GM23338 (cell line): ENCODE results near the gene SPAG16. TPM values are rescaled to one million over a fixed set of nuclear protein-coding genes. Genes with fewer than 3 reads are reported as not detected.
"Not testable (repeated sequence)": the region's sequence is repeated elsewhere in the genome, so short reads cannot be mapped to it uniquely, and the experiment has no call there.

Source experiments
- ATAC-seq: fragments of 200-7000 bp; cut with Tn5 transposase; 3 replicates; pipeline ENCODE4 v1.9.1; 2020
- DNase-seq: peaks from one replicate; pipeline ENCODE4 v3.0.0-alpha.2; 2015; ENCODE audit warnings: low spot score
- H2AFZ ChIP-seq: fragments of 200-600 bp; sonication (generic); 2 replicates; pipeline ENCODE4 v1.8.0; 2016; ENCODE audit warnings: antibody characterized with exemption, mild to moderate bottlenecking, moderate library complexity
- H3F3A ChIP-seq: fragments of 200-600 bp; sonication (generic); replicated peaks from 2 replicates; pipeline ENCODE4 v1.8.0; 2017; ENCODE audit warnings: antibody characterized with exemption, mixed run types, low read depth
- H3K27ac ChIP-seq: fragments of 200-600 bp; sonication (generic); 2 replicates; pipeline ENCODE4 v1.6.1; 2016; ENCODE audit warnings: low read depth
- H3K27me3 ChIP-seq: fragments of 200-600 bp; sonication (generic); 2 replicates; pipeline ENCODE4 v1.8.0; 2016; ENCODE audit warnings: mild to moderate bottlenecking, mixed run types, moderate library complexity; ENCODE audit not compliant: insufficient read depth
- H3K36me3 ChIP-seq: fragments of 200-600 bp; sonication (generic); 2 replicates; pipeline ENCODE4 v1.8.0; 2016; ENCODE audit warnings: mild to moderate bottlenecking; ENCODE audit not compliant: insufficient read depth
- H3K4me1 ChIP-seq: fragments of 200-600 bp; sonication (generic); 2 replicates; pipeline ENCODE4 v1.8.0; 2016; ENCODE audit warnings: mild to moderate bottlenecking, moderate library complexity; ENCODE audit not compliant: insufficient read depth
- H3K4me2 ChIP-seq: fragments of 200-600 bp; sonication (generic); 2 replicates; pipeline ENCODE4 v1.7.1; 2017; ENCODE audit warnings: mixed run types
- H3K4me3 ChIP-seq: fragments of 200-600 bp; sonication (generic); 2 replicates; pipeline ENCODE4 v1.6.1; 2016; ENCODE audit warnings: mixed run types
- H3K79me2 ChIP-seq: fragments of 200-600 bp; sonication (generic); replicated peaks from 2 replicates; pipeline ENCODE4 v1.8.0; 2017; ENCODE audit warnings: mild to moderate bottlenecking; ENCODE audit not compliant: insufficient read depth
- H3K9me2 ChIP-seq: fragments of 200-600 bp; sonication (generic); 2 replicates; pipeline ENCODE4 v1.8.0; 2017; ENCODE audit not compliant: insufficient read depth
- H4K20me1 ChIP-seq: fragments of 200-600 bp; sonication (generic); replicated peaks from 2 replicates; pipeline ENCODE4 v1.8.0; 2017; ENCODE audit warnings: mild to moderate bottlenecking; ENCODE audit not compliant: insufficient read depth
- H3K27ac Mint-ChIP-seq: 2 replicates; pipeline ENCODE4 v1.8.0; 2020; ENCODE audit warnings: inconsistent platforms, mild to moderate bottlenecking, moderate library complexity, mixed read lengths
- H3K27me3 Mint-ChIP-seq: 3 replicates; pipeline ENCODE4 v1.8.0; 2022; ENCODE audit warnings: low read depth, mild to moderate bottlenecking, moderate library complexity, mixed read lengths, inconsistent platforms; ENCODE audit not compliant: insufficient read depth, poor library complexity
- H3K36me3 Mint-ChIP-seq: 3 replicates; pipeline ENCODE4 v1.8.0; 2021; ENCODE audit warnings: low read depth, mild to moderate bottlenecking, inconsistent platforms, moderate library complexity, mixed read lengths
- H3K4me1 Mint-ChIP-seq: 3 replicates; pipeline ENCODE4 v1.8.0; 2020; ENCODE audit warnings: mild to moderate bottlenecking, inconsistent platforms, mixed read lengths
- H3K4me3 Mint-ChIP-seq: 3 replicates; pipeline ENCODE4 v1.8.0; 2021; ENCODE audit warnings: moderate library complexity, mild to moderate bottlenecking, inconsistent platforms, mixed read lengths
- H3K9me3 Mint-ChIP-seq: 3 replicates; pipeline ENCODE4 v1.8.0; 2020; ENCODE audit warnings: moderate library complexity, mild to moderate bottlenecking, inconsistent platforms, mixed read lengths
- ETS1 ChIP-seq: IDR thresholded peaks from 2 replicates; pipeline ENCODE4 v1.6.1; 2016; ENCODE audit warnings: antibody characterized with exemption
- EZH2 ChIP-seq: fragments of 200-600 bp; sonication (generic); IDR thresholded peaks from one replicate; pipeline ENCODE4 v1.8.0; 2017; ENCODE audit warnings: antibody characterized with exemption, mild to moderate bottlenecking, low read depth; ENCODE audit not compliant: unreplicated experiment
- NANOG ChIP-seq: IDR thresholded peaks from 2 replicates; pipeline ENCODE4 v1.6.1; 2016; ENCODE audit warnings: antibody characterized with exemption, borderline replicate concordance
- ZNF114 ChIP-seq: fragments of 250-450 bp; sonication (Bioruptor Pico); IDR thresholded peaks from 2 replicates; pipeline ENCODE4 v1.5.0; 2020; ENCODE audit warnings: mild to moderate bottlenecking, moderate library complexity
- ZNF331 ChIP-seq: fragments of 250-450 bp; sonication (Bioruptor Pico); IDR thresholded peaks from 2 replicates; pipeline ENCODE4 v1.5.0; 2020; ENCODE audit warnings: low read depth, mild to moderate bottlenecking, moderate library complexity
- polyA plus RNA-seq: library from polyadenylated mRNA; unstranded; fragments of >200 nt; fragmentation: Nextera tagmentation; extraction: Ambion mirVana; gene quantifications from 2 replicates; pipeline ENCODE4 v1.2.1, GENCODE V29; 2016
- total RNA-seq: library from RNA; depleted of rRNA; stranded (reverse); fragments of >200 nt; shearing (Covaris generic); gene quantifications from 2 replicates; pipeline ENCODE4 v1.2.3, GENCODE V29; 2014
- TF ChIP-seq, protein P1 (sequence below): IDR thresholded peaks from one replicate; pipeline ENCODE4 v1.6.1; 2018; ENCODE audit warnings: antibody characterized with exemption; ENCODE audit not compliant: unreplicated experiment

SPAG16 gene
- total and polyA plus RNA-seq, 2 experiments from 2014 or later, result 19.7 to 47.8 TPM

DNA sequence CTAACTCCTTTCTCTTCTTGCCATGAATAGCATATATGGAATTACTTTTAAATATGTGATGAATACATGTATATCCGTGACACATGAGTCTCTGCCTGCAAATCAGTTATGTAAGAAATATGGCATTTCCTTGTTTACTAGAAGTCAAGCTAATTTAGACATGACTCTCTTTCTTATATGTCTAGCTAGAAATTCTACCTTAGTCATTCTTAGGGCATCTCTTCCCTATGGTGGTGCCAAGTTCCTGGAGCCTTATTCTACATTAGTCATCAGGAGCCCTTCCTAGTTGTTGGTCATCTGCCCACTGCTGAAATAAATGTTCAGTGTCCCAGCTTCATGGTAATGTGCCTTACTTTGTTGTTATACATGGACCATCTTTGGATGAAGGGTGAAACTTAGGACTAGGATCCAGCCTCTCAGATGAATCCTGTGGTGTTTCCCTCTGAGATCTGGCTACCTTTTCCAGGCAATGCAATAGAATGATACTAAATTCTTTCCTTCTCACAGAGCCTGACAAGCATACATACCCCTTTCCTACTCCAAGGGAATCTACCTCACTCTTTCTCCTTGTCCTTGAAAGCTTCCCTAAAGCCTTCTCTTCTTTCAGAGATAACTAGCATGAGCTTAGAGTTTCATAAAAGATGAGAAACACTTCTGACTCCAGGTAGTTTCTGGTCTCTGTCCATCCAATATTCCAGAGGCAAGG lies 711.3 kb downstream of the SPAG16 start:
- peaks cover 8% of the 10 kb centered on the region; the same call in 2 of the 3 replicates for H3K4me1 Mint-ChIP-seq
- H3K27ac Mint-ChIP-seq, result no peak overlapping the region
- H2AFZ ChIP-seq, result no peak overlapping the region

DNA sequence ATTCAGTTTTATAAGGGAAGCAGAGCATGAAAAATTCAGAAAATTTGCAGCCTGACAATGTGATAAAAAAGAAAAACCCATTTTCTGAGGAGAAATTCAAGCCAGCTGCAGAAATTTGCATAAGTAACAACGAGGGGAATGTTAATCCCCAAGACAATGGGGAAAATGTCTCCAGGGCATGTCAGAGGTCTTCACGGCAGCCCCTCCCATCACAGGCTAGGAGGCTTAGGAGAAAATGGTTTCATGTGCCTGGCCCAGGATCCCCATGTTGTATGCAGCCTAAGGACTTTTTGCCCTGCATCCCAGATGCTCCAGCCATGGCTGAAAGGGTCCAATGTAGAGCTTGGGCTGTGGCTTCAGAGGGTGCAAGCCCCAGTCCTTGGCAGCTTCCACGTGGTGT lies 714.7 kb downstream of the SPAG16 start:
- Mint-ChIP-seq H3K36me3 (peaks cover 17% of the 10 kb centered on the region), H3K9me3 (peaks cover 21% of the 10 kb centered on the region)
- ATAC-seq, H3K4me2 ChIP-seq, H3K27ac Mint-ChIP-seq, H3K4me3 ChIP-seq, H3K27me3 Mint-ChIP-seq, H3K27me3 ChIP-seq, H3K9me2 ChIP-seq, H3K4me3 Mint-ChIP-seq, H3K36me3 ChIP-seq, H3K4me1 Mint-ChIP-seq, H3K27ac ChIP-seq, H3K4me1 ChIP-seq, H3K79me2 ChIP-seq, H3F3A ChIP-seq, H4K20me1 ChIP-seq: not testable (repeated sequence)
- peak; percentile 20 for DNase-seq
- H2AFZ ChIP-seq, result peak overlapping the region; percentile 61; the same call in 1 of the 2 replicates

More for the DNA sequence above, 711.3 kb downstream of the SPAG16 start:
- Histone ChIP-seq H3K4me2 (no peak overlapping the region), H3F3A (no peaks in the 10 kb centered on the region), H3K79me2 (no peaks in the 10 kb centered on the region), H4K20me1 (no peaks in the 10 kb centered on the region), H3K4me1 (0 out of 2 replicates have a peak, but pooled peaks cover 5% of the 10 kb centered on the region), H3K4me3 (no peak overlapping the region), H3K36me3 (no peaks in the 10 kb centered on the region), H3K9me2 (no peaks in the 10 kb centered on the region; the same call in 1 of the 2 replicates), H3K27me3 (no peaks in the 10 kb centered on the region), H3K27ac (no peak overlapping the region)
- DNase-seq, result no peak
- ATAC-seq, result no peak
- no peak overlapping the region for H3K4me3 Mint-ChIP-seq
- no peak for TF ChIP-seq ZNF114 (CRISPR knock-in tag)
- no peak for TF ChIP-seq ZNF331
- no peak for TF ChIP-seq EZH2
- TF ChIP-seq ETS1, result no peak
- TF ChIP-seq, protein P1, sequence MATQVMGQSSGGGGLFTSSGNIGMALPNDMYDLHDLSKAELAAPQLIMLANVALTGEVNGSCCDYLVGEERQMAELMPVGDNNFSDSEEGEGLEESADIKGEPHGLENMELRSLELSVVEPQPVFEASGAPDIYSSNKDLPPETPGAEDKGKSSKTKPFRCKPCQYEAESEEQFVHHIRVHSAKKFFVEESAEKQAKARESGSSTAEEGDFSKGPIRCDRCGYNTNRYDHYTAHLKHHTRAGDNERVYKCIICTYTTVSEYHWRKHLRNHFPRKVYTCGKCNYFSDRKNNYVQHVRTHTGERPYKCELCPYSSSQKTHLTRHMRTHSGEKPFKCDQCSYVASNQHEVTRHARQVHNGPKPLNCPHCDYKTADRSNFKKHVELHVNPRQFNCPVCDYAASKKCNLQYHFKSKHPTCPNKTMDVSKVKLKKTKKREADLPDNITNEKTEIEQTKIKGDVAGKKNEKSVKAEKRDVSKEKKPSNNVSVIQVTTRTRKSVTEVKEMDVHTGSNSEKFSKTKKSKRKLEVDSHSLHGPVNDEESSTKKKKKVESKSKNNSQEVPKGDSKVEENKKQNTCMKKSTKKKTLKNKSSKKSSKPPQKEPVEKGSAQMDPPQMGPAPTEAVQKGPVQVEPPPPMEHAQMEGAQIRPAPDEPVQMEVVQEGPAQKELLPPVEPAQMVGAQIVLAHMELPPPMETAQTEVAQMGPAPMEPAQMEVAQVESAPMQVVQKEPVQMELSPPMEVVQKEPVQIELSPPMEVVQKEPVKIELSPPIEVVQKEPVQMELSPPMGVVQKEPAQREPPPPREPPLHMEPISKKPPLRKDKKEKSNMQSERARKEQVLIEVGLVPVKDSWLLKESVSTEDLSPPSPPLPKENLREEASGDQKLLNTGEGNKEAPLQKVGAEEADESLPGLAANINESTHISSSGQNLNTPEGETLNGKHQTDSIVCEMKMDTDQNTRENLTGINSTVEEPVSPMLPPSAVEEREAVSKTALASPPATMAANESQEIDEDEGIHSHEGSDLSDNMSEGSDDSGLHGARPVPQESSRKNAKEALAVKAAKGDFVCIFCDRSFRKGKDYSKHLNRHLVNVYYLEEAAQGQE, result no peak
- no peak for TF ChIP-seq NANOG
- peaks cover 17% of the 10 kb centered on the region for H3K36me3 Mint-ChIP-seq
- peaks cover 21% of the 10 kb centered on the region for H3K9me3 Mint-ChIP-seq
- H3K27me3 Mint-ChIP-seq, result peaks cover 5% of the 10 kb centered on the region
